AG09319 (cell line): ENCODE data around the gene CDC42BPB.

Experiments
- DNase-seq: peaks from one replicate; pipeline ENCODE4 v3.0.0-alpha.2; 2010; ENCODE audit warnings: low read depth; ENCODE audit errors: extremely low read depth
- TF ChIP-seq, protein P1 (sequence below): IDR thresholded peaks from 2 replicates; pipeline ENCODE4 v1.5.1; 2011; ENCODE audit warnings: low read depth, mild to moderate bottlenecking, inconsistent platforms, low read length, moderate library complexity

CDC42BPB gene

DNA sequence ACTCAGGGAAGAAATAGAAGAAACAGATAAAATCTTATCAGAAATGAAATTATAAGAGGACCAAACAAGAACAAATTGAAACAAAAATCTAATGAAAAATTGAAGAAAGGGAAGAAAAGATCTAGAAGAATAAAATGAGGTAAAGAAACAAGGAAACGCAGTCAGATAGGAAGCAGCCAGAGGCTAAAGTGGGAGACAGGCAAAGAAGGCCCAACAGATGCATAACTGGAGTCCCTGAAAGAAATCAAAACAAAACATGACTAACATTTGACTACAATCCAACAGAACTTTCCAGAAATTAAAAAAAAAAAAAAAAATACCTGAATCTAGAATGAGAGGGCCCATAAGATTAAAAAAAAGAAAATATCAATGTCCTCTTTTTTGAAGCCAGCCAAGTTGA lies 69.3 kb downstream of the CDC42BPB start:
- TF ChIP-seq, protein P1, sequence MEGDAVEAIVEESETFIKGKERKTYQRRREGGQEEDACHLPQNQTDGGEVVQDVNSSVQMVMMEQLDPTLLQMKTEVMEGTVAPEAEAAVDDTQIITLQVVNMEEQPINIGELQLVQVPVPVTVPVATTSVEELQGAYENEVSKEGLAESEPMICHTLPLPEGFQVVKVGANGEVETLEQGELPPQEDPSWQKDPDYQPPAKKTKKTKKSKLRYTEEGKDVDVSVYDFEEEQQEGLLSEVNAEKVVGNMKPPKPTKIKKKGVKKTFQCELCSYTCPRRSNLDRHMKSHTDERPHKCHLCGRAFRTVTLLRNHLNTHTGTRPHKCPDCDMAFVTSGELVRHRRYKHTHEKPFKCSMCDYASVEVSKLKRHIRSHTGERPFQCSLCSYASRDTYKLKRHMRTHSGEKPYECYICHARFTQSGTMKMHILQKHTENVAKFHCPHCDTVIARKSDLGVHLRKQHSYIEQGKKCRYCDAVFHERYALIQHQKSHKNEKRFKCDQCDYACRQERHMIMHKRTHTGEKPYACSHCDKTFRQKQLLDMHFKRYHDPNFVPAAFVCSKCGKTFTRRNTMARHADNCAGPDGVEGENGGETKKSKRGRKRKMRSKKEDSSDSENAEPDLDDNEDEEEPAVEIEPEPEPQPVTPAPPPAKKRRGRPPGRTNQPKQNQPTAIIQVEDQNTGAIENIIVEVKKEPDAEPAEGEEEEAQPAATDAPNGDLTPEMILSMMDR = no peak
- DNase-seq = no peak

- TF ChIP-seq, protein P1 = no peak
- DNase-seq = no peak
Observed at GRCh38 chr14:102986810-102987579, 70.4 kb downstream of the CDC42BPB start.

GRCh38 chr14:102985665-102986064 lies 71.7 kb downstream of the CDC42BPB start:
- DNase-seq = no peak

GRCh38 chr14:102984336-102985102 lies 72.8 kb downstream of the CDC42BPB start:
- TF ChIP-seq, protein P1 = no peak
- no peak for DNase-seq

More at GRCh38 chr14:102985665-102986064, 71.7 kb downstream of the CDC42BPB start:
- TF ChIP-seq, protein P1 = no peak

DNA sequence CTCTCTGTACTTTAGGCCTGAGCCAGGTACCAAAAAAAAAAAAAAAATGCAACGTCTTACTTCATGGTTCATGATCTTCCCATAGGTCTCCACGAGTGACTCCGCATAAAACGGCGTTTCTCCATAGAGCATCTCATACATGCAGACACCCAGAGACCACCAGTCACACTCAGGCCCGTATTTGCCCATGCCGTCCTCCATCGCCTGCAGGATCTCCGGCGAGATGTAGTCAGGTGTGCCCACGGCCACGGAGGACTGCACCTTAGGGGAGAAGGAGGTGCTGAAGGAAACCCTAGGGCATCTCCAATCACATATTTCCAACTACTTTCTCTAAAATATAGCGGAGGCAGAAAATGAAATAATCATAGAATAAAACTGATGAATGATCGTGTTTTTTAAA lies 73.9 kb downstream of the CDC42BPB start:
- DNase-seq = no peak
- TF ChIP-seq, protein P1 = no peak

- no peak for DNase-seq
Observed at GRCh38 chr14:102982852-102983470, 74.4 kb downstream of the CDC42BPB start.

More at GRCh38 chr14:102982852-102983470, 74.4 kb downstream of the CDC42BPB start:
- TF ChIP-seq, protein P1 = no peak
